NCI-H82 treated with DMSO at 0.1 percent for 48 hours (cell line): ENCODE data around the gene C10orf53.

Source experiments
- DNase-seq: peaks from one replicate; lab custom pipeline; 2025; ENCODE audit not compliant: unreplicated experiment; lab: John Stamatoyannopoulos, UW

The C10orf53 gene

DNA sequence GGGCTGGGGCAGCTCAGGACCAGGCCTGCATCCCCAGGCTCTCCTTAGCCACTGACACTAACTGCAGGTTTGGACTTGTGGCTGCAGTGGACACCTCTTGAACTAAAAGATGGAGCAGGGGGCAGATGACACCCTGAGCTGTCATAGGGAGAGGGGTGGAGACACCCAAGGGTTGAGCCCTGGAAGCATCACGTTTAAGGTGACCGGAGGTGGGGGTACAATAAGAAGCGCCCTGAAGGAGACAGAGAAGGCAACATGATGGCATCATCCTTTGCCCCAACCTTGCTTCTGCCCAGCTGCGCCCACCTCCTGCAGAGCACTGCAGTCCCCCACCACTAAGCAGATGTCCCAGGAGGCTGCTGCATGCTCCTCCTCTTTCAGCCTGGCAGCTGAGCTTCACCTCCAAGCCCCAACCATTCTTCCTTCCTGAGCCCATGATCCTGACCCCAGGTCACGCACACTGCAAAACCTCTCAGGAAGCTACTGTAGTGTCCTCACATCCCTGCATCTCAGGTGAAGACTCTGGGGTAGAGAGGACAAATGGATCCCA is 57.2 kb downstream of the C10orf53 start:
- no peak for DNase-seq

DNA sequence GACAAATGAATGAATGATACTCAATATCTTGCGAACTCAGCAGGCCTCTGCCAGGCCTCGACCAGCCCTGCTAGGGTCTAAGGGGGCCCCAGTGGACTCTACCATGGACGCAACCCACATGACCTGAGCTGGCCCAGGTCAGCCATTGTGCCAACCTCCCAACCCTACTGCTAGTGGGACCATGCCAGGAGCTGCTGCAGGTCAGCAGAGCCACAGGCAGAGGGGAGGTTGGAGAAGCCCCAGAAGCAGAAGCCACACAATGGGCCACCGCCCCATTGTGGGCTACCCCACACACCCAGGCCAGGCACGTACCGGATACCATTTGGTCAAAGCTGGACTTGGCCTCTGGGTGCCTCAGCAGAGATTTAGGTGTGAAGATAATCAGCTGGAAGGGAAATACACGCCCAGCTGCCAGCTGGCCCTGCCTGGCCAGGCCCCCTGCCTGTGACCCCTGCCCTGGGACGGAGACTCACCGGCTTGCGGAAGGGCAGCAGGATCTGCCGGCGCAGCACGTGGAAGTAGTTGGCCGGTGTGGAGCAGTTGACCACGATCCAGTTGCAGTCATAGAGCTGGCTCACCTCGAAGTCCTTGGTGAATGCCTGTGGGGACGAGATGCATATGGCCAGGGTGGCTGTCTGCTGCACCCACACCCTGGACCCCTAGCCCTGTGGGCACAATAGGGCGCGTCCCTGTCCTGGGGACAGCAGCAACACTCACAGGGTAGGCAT is 58.2 kb downstream of the C10orf53 start:
- no peak for DNase-seq

DNA sequence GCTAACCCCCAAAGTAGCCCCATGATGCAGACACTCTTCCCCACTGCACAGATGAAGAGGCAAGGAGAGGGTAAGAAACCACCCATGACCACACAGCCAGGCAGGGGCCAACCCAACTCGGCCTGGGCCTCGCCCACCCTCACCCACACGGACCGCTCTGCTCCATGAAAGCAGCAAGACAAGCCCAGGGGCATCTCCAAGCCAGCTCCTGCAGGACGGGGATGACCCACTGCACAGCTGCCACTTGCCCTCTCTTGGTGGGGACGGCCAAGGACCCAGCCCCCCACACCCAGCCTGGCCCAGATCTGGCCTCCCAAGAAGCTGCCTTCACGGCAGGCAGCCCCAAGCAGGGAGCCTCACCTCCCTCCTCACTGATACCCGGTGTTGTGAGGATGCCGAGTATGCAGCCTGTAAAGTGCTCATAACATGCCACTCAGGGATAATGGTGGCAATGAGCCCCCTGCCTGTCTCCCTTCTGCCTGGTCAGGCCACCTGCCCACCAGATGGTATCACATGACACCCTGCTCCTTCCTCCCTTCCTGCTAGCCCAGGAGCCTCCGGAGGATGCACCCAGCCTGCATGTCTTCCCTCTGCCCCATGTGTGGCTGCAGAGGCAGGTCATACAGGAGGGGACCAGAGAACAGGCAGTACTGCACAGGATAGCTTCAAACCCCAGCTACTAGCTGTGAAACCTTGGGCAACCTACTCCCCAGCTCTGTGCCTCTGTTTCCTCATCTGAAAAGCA is 59.3 kb downstream of the C10orf53 start:
- DNase-seq, result no peak

DNA sequence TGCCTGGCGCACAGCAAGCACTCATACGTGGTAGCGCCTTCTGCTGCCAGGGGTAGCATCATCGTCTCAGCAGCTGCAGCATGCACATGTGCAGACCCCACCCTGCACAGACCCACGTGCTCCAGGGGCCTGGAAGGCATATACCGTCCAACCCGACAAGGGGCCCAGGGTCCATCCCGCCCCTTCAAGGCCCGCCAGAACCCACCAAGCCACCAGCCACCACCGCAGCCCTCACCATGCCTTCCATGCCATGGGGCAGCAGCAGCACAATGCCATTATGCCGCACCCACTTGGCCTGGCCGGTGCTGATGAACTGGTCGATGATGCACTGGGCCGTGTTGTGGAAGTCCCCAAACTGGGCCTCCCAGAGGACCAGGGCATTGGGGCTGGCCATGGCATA is 60.0 kb downstream of the C10orf53 start:
- DNase-seq, result no peak

DNA sequence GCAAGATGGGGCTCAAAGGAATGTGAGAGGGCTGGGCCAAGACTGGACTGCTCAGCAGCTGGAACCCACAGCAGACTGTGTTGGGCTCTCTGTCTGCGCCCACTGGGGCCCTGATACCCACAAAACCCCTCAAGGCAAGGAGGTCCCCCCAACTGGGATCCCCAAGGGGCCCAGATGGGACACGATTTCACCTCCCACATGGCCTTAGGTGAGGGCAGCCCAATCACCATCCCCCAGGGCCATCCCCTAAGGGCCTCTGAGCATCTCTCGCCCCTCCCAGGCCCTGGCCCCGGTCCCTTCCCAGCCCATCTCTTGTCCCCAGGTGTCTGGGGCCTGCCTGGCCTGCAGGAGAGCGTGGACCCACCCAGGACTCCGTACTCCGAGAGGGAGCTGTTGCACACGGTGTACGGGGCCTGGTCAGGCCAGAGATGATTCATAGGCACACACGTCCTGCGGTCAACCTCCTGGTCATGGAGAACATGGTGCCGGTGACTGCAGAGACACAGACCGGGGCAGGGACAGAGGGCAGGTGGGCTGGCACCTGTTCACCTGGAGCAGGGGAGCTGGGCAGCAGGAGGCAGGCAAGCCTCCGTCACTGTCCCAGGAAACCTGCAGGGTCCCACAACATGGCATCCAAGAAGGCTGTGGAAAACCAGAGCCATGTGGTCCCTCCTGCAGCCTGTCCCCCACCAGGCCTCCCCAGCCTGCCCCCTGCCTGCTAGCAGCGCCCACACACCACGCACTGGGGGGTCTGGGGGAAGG is 61.1 kb downstream of the C10orf53 start:
- DNase-seq, result no peak

DNA sequence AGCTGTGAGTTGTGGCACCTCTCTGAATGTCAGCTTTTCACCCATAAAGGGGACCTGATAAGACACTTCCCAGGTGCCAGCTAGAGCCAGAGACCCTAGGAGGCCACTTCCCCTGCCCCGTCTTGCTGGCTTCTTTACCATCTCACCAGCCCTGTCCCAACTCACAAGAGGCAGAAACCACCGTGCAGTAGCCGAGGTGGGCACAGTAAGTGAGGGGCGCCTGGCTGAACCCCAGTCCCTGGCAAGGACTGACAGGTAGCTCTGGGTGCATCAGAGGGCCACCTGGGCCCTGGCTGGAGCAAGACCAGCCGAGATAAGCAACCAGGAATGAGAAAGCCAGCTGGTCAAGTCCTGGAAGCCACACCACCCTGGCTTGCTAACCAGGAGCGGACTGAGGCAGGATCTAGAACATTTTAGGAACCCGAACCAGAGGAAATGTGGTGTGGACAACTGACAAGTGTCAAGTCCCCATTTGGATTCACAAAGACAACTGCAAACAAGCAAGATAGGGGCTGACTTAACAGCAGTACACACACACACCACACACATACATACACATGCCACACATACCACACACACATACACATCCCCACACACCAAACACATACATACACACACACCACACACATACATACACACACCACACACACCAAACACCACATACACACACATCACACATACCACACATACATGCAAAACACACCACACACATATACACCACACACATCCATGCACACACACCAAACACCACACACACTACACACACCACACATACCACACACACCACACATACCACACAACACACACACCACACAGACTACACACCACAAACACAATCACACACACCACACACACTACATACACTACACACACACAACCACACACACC is 61.9 kb downstream of the C10orf53 start:
- DNase-seq, result no peak

DNA sequence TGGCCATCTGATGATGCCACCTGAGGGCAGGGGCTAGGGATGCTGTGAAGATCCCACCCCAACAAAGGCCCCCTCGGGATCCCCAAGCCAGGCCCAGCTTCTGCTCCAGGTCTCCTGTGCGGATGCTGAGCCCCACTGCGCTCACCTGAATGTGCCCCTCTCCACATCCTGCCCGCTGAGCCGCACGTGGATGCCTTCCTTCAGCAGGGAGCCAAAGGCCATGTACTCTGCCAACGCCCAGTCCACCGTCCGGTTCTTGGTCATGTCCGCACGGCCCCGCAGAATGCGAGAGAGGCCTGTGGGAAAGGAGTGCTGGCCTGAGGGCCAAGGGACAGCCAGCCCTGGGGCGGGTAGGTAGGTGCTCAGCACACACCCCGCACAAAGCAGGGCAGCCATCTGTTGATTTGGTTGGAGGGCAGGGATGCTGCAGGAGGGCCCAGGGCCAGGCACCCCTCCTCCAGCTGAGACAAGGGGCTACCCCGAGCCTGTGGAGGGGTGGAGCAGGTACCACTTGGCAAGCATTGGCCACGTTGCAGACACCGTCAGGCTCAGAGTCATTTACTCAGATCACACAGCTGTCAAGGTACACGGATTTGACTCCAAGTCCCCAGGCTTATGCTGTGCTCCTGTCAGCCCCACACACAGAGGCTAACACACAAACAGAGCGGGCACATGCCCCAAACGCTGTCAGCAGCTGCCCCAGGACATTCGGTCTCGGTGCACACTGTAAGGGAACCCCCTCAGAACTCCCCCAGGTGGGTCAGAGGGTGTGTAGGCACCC is 63.4 kb downstream of the C10orf53 start:
- DNase-seq, result no peak

DNA sequence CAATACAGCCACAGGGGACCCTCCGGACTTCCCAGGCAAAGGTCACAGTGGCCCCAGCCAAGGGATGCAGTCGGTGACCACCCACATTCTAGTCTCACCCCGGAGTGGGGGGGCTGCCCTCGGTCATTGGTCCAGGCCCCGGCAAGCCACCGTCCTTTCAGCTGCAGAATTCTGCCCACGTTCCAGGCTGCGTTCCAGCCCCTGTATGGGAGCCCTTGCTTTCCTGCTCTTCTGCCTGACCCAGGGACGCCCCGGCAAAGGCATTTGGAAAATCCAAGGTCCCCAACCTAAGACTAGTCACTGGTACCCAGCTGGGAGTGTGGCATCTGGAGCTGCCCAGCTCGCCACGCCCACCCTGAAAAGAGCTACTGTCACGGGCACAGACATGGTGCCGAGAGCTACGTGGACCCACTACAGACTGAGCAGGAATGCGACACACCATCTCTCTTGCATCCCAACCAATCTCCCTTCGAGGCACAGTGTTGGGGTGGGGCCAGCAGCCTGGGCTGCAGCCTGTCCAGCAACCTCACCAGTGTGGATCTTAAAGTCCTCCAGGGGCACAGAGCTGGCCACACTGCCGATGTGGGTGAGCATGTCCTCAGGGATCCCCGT is 64.1 kb downstream of the C10orf53 start:
- no peak for DNase-seq

DNA sequence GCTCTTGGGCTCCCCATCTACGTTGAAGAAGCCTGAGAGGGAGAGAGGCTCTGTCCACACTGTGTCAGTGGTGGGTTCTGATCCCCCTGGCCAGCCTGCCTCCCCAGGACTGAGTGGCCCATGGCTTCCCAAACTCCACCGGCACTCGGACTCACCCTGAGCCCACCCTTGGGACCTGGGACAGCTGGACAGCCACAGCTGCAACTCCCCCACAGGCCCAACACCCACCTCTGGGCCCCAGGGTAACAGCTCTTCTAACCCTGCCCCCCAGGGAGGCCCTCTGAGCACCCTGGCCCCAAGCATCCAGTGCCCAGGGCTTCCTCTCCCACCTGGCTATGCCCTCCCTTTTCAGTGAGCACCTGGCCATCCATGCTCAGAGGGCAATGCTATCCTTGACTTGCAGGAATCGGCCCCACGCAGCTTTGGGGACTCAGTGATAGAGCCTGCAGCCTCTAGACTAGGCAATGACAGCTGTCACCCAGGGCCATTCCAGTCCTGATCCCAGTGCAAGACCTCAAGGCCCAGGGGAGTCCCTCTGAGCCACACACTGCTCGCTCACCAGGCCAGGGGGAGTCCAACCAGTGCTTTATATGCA is 64.7 kb downstream of the C10orf53 start:
- no peak for DNase-seq

DNA sequence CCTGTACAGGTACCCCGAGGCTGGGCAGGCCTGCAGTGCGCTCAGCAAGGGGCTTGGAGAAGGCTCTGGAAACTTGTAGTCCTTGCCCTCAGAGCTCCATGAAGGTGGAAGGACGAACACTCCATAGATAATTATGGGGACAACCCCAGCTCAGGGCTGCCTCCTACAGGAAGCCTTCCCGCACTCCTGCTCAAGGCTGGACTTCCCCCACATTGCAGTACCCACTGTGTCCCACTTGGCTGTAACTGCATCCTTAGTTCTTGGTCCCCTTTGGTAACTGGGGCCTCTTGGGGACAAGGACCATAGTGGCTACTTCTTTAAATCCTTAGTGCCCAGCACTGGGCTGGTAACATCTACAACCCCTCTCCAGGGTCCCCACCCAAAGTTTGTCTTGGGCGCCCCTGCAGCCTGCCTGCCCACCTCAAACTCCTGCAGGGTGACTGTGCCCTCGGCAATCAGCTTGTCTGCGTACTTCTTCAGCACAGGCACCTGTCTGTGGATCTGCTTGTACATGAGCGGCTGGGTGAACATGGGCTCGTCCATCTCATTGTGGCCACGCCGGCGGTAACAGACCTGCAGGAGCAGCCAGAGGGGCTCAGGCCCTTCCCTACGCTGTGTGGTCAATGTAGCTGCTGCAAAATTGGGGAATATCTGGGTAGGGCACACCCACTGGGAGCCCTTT is 65.6 kb downstream of the C10orf53 start:
- DNase-seq, result no peak

DNA sequence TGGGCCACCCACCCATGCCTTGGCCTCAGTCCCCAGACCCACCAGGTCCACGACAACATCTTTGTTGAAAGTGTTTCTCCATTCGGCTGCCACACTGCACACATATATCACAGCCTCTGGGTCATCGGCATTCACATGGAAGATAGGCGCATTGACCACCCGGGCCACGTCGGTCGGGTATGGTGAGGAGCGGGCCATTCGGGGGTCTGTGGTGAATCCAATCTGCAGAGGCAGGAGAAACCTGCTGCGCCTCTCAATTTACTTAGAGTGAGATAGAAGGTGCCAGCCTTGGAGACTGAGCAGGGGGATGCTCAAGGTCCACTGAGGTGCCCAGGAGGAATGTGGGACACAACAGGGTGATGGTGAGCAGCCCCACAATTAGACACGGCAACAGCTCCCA is 66.3 kb downstream of the C10orf53 start:
- no peak for DNase-seq

DNA sequence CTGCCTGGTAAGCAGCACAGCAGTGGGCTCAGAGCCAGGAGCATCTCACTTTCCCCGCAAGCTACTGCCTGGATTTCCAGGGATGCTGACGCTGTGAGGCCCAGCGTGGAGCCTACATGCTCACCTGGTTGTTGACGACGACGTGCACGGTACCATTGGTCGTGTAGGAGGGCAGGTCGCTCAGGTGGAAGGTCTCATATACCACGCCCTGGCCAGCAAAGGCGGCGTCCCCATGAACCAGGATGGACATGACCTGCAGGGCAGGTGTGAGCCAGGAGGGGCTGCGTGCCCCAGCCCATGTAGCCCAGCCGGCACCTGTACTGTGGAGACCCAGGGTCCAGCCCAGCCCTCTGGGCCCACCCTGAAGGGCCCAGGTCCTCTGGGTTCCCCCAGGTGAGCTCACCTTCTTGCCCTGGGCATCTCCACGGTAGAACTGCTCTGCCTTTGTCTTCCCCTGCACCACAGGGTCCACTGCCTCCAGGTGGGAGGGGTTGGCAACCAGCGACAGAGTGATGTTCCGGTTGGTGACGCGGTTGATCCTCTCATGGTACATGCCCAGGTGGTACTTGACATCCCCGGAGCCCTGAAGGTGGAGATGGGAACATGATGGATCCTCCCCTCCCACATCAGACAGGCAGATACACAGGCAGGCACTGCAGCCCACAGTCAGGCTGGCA is 67.3 kb downstream of the C10orf53 start:
- DNase-seq, result no peak
